Upper lobe of left lung (tissue), 4 donors: ENCODE data around the gene PALMD.

Source experiments
- CTCF ChIP-seq, 6 experiments: fragments of 450-650 bp in 4 of 6; fragments of 200-600 bp in 2 of 6; sonication (generic) in 2 of 6; IDR thresholded peaks; one replicate each; pipeline ENCODE4 v1.5.1; 2016 to 2019; ENCODE audit warnings: antibody characterized with exemption in 6 of 6
- EP300 ChIP-seq, 4 donors: sonication (generic); formaldehyde crosslinking; IDR thresholded peaks; one replicate each; pipeline ENCODE4 v1.5.1; 2017; ENCODE audit warnings: antibody characterized with exemption in 4 of 4, control low read depth in 2 of 4
- POLR2A ChIP-seq, 4 donors: fragments of 450-650 bp; IDR thresholded peaks; one replicate each; pipeline ENCODE4 v1.5.1; 2016 to 2017; ENCODE audit warnings: antibody characterized with exemption in 4 of 4, mild to moderate bottlenecking in 2 of 4
- POLR2AphosphoS5 ChIP-seq, 2 donors: sonication (generic); formaldehyde crosslinking; IDR thresholded peaks; one replicate each; pipeline ENCODE4 v1.5.1; 2017; ENCODE audit warnings: antibody characterized with exemption in 2 of 2

DNA sequence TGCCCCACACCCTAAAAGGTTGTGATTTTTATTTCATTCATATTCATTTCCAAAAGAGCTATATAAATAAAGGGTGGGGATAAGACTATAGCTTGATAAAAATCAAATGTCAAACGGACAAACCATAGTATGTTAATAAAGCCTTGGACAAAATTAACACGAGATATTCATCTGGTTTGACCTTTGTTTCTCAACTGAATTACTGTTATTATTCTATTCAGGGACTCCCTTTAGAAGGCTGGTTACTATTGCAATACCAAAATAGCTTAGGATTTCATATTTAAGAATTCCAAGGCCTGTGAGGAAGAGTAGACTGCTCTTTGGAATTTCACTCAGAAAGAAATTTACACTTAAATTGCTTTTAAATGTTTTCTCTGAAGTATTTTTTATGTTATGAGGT lies 10.2 kb upstream of the PALMD start:
- no peak for TF ChIP-seq POLR2A (IDR thresholded peaks at IDR 0.05)
- TF ChIP-seq POLR2AphosphoS5 (IDR thresholded peaks at IDR 0.05), result no peak
- TF ChIP-seq EP300 (IDR thresholded peaks at IDR 0.05), result no peak
- TF ChIP-seq CTCF (IDR thresholded peaks at IDR 0.05), result no peak
